DOHH2 (cell line): ENCODE results near the gene TRPM3.

Experiments
- H3F3A ChIP-seq: fragments of 200-600 bp; sonication (generic), shearing (Covaris generic); 2 replicates; pipeline ENCODE4 v1.6.0; 2016; ENCODE audit warnings: antibody characterized with exemption, mild to moderate bottlenecking; ENCODE audit not compliant: control insufficient read depth, insufficient read depth
- H3K27ac ChIP-seq: fragments of 200-600 bp; sonication (generic); 2 replicates; pipeline ENCODE4 v1.5.1; 2014; ENCODE audit warnings: low read depth, mild to moderate bottlenecking, low read length, moderate library complexity
- H3K27me3 ChIP-seq: fragments of 200-600 bp; sonication (generic); 2 replicates; pipeline ENCODE4 v1.6.1; 2014; ENCODE audit warnings: mild to moderate bottlenecking, low read length, mixed read lengths; ENCODE audit not compliant: control insufficient read depth
- H3K36me3 ChIP-seq: fragments of 200-600 bp; sonication (generic); 2 replicates; pipeline ENCODE4 v1.6.1; 2014; ENCODE audit warnings: mild to moderate bottlenecking, low read length, moderate library complexity, mixed read lengths; ENCODE audit not compliant: control insufficient read depth
- H3K4me1 ChIP-seq: fragments of 200-600 bp; sonication (generic); 2 replicates; pipeline ENCODE4 v1.6.1; 2014; ENCODE audit warnings: mild to moderate bottlenecking, low read length, mixed read lengths; ENCODE audit not compliant: control insufficient read depth
- H3K4me2 ChIP-seq: fragments of 200-600 bp; sonication (generic); 2 replicates; pipeline ENCODE4 v1.6.0; 2014; ENCODE audit warnings: mild to moderate bottlenecking, low read length, moderate library complexity
- H3K4me3 ChIP-seq: fragments of 200-600 bp; sonication (generic); 2 replicates; pipeline ENCODE4 v1.5.1; 2014; ENCODE audit warnings: mild to moderate bottlenecking, low read length, mixed read lengths
- H3K79me2 ChIP-seq: fragments of 200-600 bp; sonication (generic); 2 replicates; pipeline ENCODE4 v1.6.1; 2014; ENCODE audit warnings: mild to moderate bottlenecking, low read length, mixed read lengths; ENCODE audit not compliant: control insufficient read depth
- H3K9me2 ChIP-seq: fragments of 200-600 bp; sonication (generic); replicated peaks from 2 replicates; pipeline ENCODE4 v1.6.1; 2014; ENCODE audit warnings: mild to moderate bottlenecking, low read length, mixed read lengths; ENCODE audit not compliant: control insufficient read depth
- H3K9me3 ChIP-seq: fragments of 200-600 bp; sonication (generic); 2 replicates; pipeline ENCODE4 v1.6.1; 2014; ENCODE audit warnings: antibody characterized with exemption, low read length, mixed read lengths; ENCODE audit not compliant: control insufficient read depth, insufficient read depth
- H4K20me1 ChIP-seq: fragments of 200-600 bp; sonication (generic); 2 replicates; pipeline ENCODE4 v1.6.0; 2014; ENCODE audit warnings: low read depth, mild to moderate bottlenecking, antibody characterized with exemption, low read length, moderate library complexity; ENCODE audit not compliant: control insufficient read depth, insufficient read depth
- CTCF ChIP-seq: fragments of 200-600 bp; sonication (generic); IDR thresholded peaks from one replicate; pipeline ENCODE4 v1.5.1; 2014; ENCODE audit warnings: antibody characterized with exemption, mild to moderate bottlenecking, low read depth, low read length; ENCODE audit not compliant: poor library complexity, severe bottlenecking
- EZH2phosphoT487 ChIP-seq: fragments of 200-600 bp; sonication (generic); IDR thresholded peaks from 2 replicates; pipeline ENCODE4 v1.6.1; 2017; ENCODE audit warnings: borderline replicate concordance, mild to moderate bottlenecking, antibody characterized with exemption, low read length, moderate library complexity, mixed read lengths

TRPM3 gene

GRCh38 chr9:70491426-70492318 lies 629.7 kb downstream of the TRPM3 start:
- Histone ChIP-seq H3K79me2 (no peaks in the 10 kb centered on the region), H3F3A (no peaks in the 10 kb centered on the region), H3K27ac (no peak overlapping the region), H3K4me3 (no peak overlapping the region), H3K4me1 (peaks cover 14% of the 10 kb centered on the region), H3K9me2 (no peaks in the 10 kb centered on the region), H3K36me3 (no peaks in the 10 kb centered on the region), H3K4me2 (no peak overlapping the region), H3K27me3 (peaks cover 3% of the 10 kb centered on the region; the same call in 1 of the 2 replicates), H4K20me1 (no peaks in the 10 kb centered on the region), H3K9me3 (no peaks in the 10 kb centered on the region)
- TF ChIP-seq CTCF (no peak), EZH2phosphoT487 (no peak)

- H3K36me3 ChIP-seq = no peaks in the 10 kb centered on the region
- no peak overlapping the region for H3K27ac ChIP-seq
- H3K9me2 ChIP-seq = no peaks in the 10 kb centered on the region
- H3K4me1 ChIP-seq = peaks cover 14% of the 10 kb centered on the region
- H3K4me2 ChIP-seq = no peak overlapping the region
- no peaks in the 10 kb centered on the region for H3K9me3 ChIP-seq
- H3K79me2 ChIP-seq = no peaks in the 10 kb centered on the region
- no peak overlapping the region for H3K4me3 ChIP-seq
- peaks cover 3% of the 10 kb centered on the region; the same call in 1 of the 2 replicates for H3K27me3 ChIP-seq
- H4K20me1 ChIP-seq = no peaks in the 10 kb centered on the region
- H3F3A ChIP-seq = no peaks in the 10 kb centered on the region
- no peak for TF ChIP-seq EZH2phosphoT487
- no peak for TF ChIP-seq CTCF
These were observed 630.9 kb downstream of the TRPM3 start for GRCh38 chr9:70490478-70490877.

- Histone ChIP-seq H3K27me3 (0 out of 2 replicates have a peak, but pooled peaks cover 3% of the 10 kb centered on the region), H4K20me1 (no peaks in the 10 kb centered on the region), H3K9me2 (no peaks in the 10 kb centered on the region), H3K4me1 (peaks cover 5% of the 10 kb centered on the region), H3K79me2 (no peaks in the 10 kb centered on the region), H3F3A (no peaks in the 10 kb centered on the region), H3K9me3 (no peaks in the 10 kb centered on the region), H3K4me3 (no peak overlapping the region), H3K27ac (no peak overlapping the region), H3K4me2 (no peak overlapping the region), H3K36me3 (no peaks in the 10 kb centered on the region)
- TF ChIP-seq CTCF (no peak), EZH2phosphoT487 (no peak)
These were observed 632.7 kb downstream of the TRPM3 start for GRCh38 chr9:70488793-70489105.
